ENCODE data around the gene OR10Z1. TPM values are rescaled to one million over a fixed set of nuclear protein-coding genes. Genes with fewer than 3 reads are reported as not detected.

Gene OR10Z1
- total RNA-seq, 4 donors from 2014 or later, result not detected

GRCh38 chr1:158638904-158639303, 33.8 kb downstream of the OR10Z1 start:
- Histone ChIP-seq H3K27ac (replicated peaks in 1 of 4) (no peak overlapping the region), H3K4me3 (no peak overlapping the region), H3K9me3 (no peaks in the 10 kb centered on the region), H3K36me3 (no peaks in the 10 kb centered on the region), H3K4me1 (no peaks in the 10 kb centered on the region), H3K27me3 (no peaks in the 10 kb centered on the region)
- intact Hi-C loops (cut with DNase I), result no loop called here
- TF ChIP-seq EP300 (IDR thresholded peaks at IDR 0.05) (no peak), POLR2A (IDR thresholded peaks at IDR 0.05; ENCODE audit: low read depth) (no peak), POLR2AphosphoS5 (IDR thresholded peaks at IDR 0.05) (no peak), CTCF (IDR thresholded peaks at IDR 0.05) (no peak)
- DNase-seq (ENCODE audit: extremely low spot score), result no peak

- H3K4me3 ChIP-seq, result no peak overlapping the region
- intact Hi-C loops (cut with DNase I), result no loop called here
- H3K27me3 ChIP-seq, result no peaks in the 10 kb centered on the region
- no peaks in the 10 kb centered on the region for H3K4me1 ChIP-seq
- H3K36me3 ChIP-seq, result no peaks in the 10 kb centered on the region
- no peak overlapping the region for H3K27ac ChIP-seq (replicated peaks in 1 of 4)
- WGBS, result 31% methylated on average over 2 of the region's 2 CpGs
- DNase-seq (ENCODE audit: extremely low spot score), result no peak
- no peaks in the 10 kb centered on the region for H3K9me3 ChIP-seq
- TF ChIP-seq POLR2AphosphoS5 (IDR thresholded peaks at IDR 0.05), result no peak
- TF ChIP-seq EP300 (IDR thresholded peaks at IDR 0.05), result no peak
- no peak for TF ChIP-seq POLR2A (IDR thresholded peaks at IDR 0.05; ENCODE audit: low read depth)
- TF ChIP-seq CTCF (IDR thresholded peaks at IDR 0.05), result no peak
These were observed 39.4 kb downstream of the OR10Z1 start for GRCh38 chr1:158644449-158644848.

- DNase-seq (ENCODE audit: extremely low spot score), result no peak
- Histone ChIP-seq H3K36me3 (no peaks in the 10 kb centered on the region), H3K27me3 (no peaks in the 10 kb centered on the region), H3K4me1 (no peaks in the 10 kb centered on the region), H3K27ac (replicated peaks in 1 of 4) (no peak overlapping the region), H3K4me3 (no peak overlapping the region), H3K9me3 (no peaks in the 10 kb centered on the region)
- intact Hi-C loops (cut with DNase I), result no loop called here
- TF ChIP-seq POLR2AphosphoS5 (IDR thresholded peaks at IDR 0.05), result no peak
- no peak for TF ChIP-seq EP300 (IDR thresholded peaks at IDR 0.05)
- no peak for TF ChIP-seq CTCF (IDR thresholded peaks at IDR 0.05)
- no peak for TF ChIP-seq POLR2A (IDR thresholded peaks at IDR 0.05; ENCODE audit: low read depth)
- WGBS, result 81% methylated on average over 1 of the region's 1 CpG
These were observed 41.4 kb downstream of the OR10Z1 start for GRCh38 chr1:158646465-158646864.

GRCh38 chr1:158649052-158649451, 44.0 kb downstream of the OR10Z1 start:
- no peak for TF ChIP-seq POLR2A (IDR thresholded peaks at IDR 0.05; ENCODE audit: low read depth)
- TF ChIP-seq CTCF (IDR thresholded peaks at IDR 0.05), result no peak
- no peak for TF ChIP-seq POLR2AphosphoS5 (IDR thresholded peaks at IDR 0.05)
- TF ChIP-seq EP300 (IDR thresholded peaks at IDR 0.05), result no peak
- Histone ChIP-seq H3K27me3 (no peaks in the 10 kb centered on the region), H3K27ac (replicated peaks in 1 of 4) (no peak overlapping the region), H3K4me3 (no peak overlapping the region), H3K36me3 (no peaks in the 10 kb centered on the region), H3K4me1 (no peaks in the 10 kb centered on the region), H3K9me3 (no peaks in the 10 kb centered on the region)
- intact Hi-C loops (cut with DNase I), result no loop called here
- DNase-seq (ENCODE audit: extremely low spot score), result no peak

GRCh38 chr1:158652721-158653334, 47.8 kb downstream of the OR10Z1 start:
- Histone ChIP-seq H3K4me1 (no peaks in the 10 kb centered on the region), H3K27ac (replicated peaks in 1 of 4) (no peak overlapping the region), H3K36me3 (no peaks in the 10 kb centered on the region), H3K4me3 (no peak overlapping the region), H3K27me3 (no peaks in the 10 kb centered on the region), H3K9me3 (no peaks in the 10 kb centered on the region)
- no peak for DNase-seq (ENCODE audit: extremely low spot score)
- intact Hi-C loops (cut with DNase I), result no loop called here
- 81% methylated on average over 7 of the region's 7 CpGs for WGBS
- TF ChIP-seq CTCF (IDR thresholded peaks at IDR 0.05), result no peak
- TF ChIP-seq EP300 (IDR thresholded peaks at IDR 0.05), result no peak
- TF ChIP-seq POLR2A (IDR thresholded peaks at IDR 0.05; ENCODE audit: low read depth), result no peak
- no peak for TF ChIP-seq POLR2AphosphoS5 (IDR thresholded peaks at IDR 0.05)

Measured in esophagus muscularis mucosa (tissue), 4 donors.